ENCODE measurements around the gene CRYBB3. TPM values are rescaled to one million over a fixed set of nuclear protein-coding genes. Genes with fewer than 3 reads are reported as not detected.
A peak's percentile ranks its signal among the peaks of the same experiment; 100 is the strongest.

Gene CRYBB3
- total RNA-seq, result 0.27 to 0.54 TPM (median 0.31 TPM) in 3 replicates

DNA sequence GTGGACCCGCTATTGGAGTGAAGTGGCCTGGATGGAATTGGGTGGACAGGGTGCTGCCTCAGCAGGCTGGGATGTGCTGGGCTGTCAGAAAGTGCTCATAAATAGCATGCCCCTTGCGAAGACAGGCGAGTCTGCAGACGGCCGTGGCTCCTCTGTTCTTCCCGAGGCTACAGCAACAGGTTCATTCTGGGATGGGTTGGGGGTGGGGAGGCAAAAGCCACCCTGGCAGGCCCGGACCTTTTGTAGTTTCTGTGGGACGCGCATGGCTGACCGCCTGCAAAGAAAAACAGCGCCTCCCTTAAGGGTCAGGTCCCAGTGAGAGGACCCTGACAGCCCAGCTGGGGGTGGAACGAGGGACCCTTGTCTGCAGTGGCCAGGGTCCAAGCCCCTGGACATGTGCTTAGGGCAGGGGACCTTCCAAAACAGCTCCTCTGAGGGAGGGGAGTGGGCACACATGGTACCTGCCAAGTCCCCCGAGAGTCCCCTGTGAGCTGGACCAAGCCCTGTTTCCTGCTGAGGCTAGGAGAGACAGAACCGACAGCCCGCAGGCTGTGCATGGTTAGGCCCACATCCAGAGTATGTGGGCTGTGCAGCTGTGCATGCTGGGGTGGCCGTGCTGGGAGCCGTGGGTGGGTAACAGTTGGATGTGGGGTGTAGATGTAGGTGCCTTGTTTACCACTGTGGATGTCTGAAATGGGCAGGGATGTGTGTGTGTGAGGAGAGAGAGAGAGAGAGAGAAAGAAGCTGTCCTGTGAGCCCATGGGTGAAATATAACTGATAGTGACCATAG, at the start of gene CRYBB3:
CRYBB3 (plus strand) TSS at position 128 of the 790 bp plus-strand sequence. CDS start 1,539 bp downstream, outside the sequence.
- H3K4me3 Mint-ChIP-seq, result no peak within 1 kb of the TSS
- H3K36me3 Mint-ChIP-seq, result no peaks in the 10 kb centered on the region
- no peaks in the 10 kb centered on the region for H3K9me3 Mint-ChIP-seq
- no peak within 1 kb of the TSS for H3K27ac Mint-ChIP-seq
- DNase-seq (ENCODE audit: low spot score in 2 of 2, unreplicated experiment in 2 of 2), result no peak
- no peaks in the 10 kb centered on the region for H3K4me1 Mint-ChIP-seq
- TF ChIP-seq, protein P1, sequence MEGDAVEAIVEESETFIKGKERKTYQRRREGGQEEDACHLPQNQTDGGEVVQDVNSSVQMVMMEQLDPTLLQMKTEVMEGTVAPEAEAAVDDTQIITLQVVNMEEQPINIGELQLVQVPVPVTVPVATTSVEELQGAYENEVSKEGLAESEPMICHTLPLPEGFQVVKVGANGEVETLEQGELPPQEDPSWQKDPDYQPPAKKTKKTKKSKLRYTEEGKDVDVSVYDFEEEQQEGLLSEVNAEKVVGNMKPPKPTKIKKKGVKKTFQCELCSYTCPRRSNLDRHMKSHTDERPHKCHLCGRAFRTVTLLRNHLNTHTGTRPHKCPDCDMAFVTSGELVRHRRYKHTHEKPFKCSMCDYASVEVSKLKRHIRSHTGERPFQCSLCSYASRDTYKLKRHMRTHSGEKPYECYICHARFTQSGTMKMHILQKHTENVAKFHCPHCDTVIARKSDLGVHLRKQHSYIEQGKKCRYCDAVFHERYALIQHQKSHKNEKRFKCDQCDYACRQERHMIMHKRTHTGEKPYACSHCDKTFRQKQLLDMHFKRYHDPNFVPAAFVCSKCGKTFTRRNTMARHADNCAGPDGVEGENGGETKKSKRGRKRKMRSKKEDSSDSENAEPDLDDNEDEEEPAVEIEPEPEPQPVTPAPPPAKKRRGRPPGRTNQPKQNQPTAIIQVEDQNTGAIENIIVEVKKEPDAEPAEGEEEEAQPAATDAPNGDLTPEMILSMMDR (IDR thresholded peaks at IDR 0.05; ENCODE audit: unreplicated experiment), result no peak
- H3K27me3 Mint-ChIP-seq (ENCODE audit: low read depth), result no peaks in the 10 kb centered on the region

DNA sequence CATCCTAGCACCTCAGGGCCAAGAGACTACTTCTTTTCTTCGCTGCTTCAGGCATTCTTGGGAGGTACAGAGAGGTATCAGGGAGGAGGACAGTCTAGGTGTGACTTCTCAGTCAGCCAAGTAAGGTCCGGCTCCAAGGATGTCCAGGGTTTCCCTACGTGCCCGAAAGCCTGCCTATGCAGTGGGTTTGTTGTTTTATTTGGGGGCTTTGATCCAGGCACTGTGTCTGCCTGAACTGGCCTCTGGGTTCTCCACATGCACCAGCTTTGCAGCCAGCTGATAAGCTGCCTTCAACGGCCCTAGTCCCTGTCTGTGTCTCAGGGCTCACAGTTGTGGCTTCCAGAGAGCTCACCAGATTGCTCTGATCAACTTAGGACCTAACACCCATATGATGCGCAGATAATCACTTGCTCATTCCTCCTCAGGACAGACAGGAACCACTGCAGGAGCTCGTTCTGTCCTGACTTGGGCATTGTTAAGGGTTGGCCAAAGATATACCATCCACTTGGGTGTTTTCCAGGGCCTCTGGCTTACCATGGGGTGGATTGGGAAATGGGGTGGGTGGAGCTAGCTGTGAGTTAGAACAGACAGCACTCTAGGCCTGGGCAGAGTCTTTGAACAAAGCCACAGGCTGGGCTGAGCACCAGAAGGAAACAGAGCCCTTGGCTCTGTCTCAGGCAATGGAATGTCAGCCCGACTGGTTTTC, 45.5 kb upstream of the CRYBB3 start:
- H3K27ac Mint-ChIP-seq, result peak overlapping the region; percentile 62

DNA sequence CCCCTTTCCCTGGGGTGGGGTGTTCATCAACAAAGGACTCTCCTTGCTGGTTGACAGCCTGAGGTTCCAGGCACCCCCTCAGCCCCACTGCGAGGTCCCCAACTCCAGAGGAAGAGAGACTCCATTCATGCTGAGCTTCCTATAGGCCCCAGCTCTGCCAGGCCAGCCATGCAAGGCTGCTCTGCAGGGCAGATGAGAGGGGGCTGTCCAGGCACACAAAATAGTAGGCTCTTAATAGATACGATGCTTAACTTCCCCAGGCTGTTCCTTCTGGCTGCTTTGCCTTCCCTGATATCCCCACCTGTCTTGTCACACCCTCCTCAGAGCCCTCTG, 45.0 kb upstream of the CRYBB3 start:
- H3K27me3 Mint-ChIP-seq (ENCODE audit: low read depth), result no peaks in the 10 kb centered on the region
- no peaks in the 10 kb centered on the region for H3K36me3 Mint-ChIP-seq
- H3K27ac Mint-ChIP-seq, result peak overlapping the region; percentile 62
- no peak overlapping the region for H3K4me3 Mint-ChIP-seq
- TF ChIP-seq, protein P1 (IDR thresholded peaks at IDR 0.05; ENCODE audit: unreplicated experiment), result no peak
- no peaks in the 10 kb centered on the region for H3K9me3 Mint-ChIP-seq
- no peaks in the 10 kb centered on the region for H3K4me1 Mint-ChIP-seq
- DNase-seq (ENCODE audit: low spot score in 2 of 2, unreplicated experiment in 2 of 2), result no peak

More for the DNA sequence above, 45.5 kb upstream of the CRYBB3 start:
- TF ChIP-seq, protein P1 (IDR thresholded peaks at IDR 0.05; ENCODE audit: unreplicated experiment), result no peak
- no peak for DNase-seq (ENCODE audit: low spot score in 2 of 2, unreplicated experiment in 2 of 2)
- Mint-ChIP-seq H3K9me3 (no peaks in the 10 kb centered on the region), H3K27me3 (ENCODE audit: low read depth) (no peaks in the 10 kb centered on the region), H3K36me3 (no peaks in the 10 kb centered on the region), H3K4me1 (no peaks in the 10 kb centered on the region), H3K4me3 (no peak overlapping the region)

DNA sequence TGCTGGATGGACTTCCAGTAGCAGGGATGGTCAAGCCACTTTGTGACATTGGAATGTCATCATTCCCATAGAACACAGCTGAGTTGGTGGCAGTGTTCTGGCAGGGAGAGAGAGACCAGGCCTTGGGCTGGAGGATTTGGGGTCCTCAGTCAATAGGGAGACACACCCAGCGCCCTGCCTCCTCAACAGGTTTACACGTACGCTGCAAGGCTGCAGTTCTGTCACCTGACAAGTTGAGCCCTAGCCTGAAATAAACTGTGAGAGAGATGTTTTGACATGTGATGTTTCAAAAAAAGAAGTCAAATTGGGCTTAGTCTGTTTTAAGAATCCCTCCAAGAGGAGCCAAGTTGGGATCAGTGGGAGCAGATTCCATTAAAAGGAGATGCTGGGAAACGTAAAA, 42.9 kb upstream of the CRYBB3 start:
- H3K4me3 Mint-ChIP-seq, result no peak overlapping the region
- no peaks in the 10 kb centered on the region for H3K4me1 Mint-ChIP-seq
- no peak for DNase-seq (ENCODE audit: low spot score in 2 of 2, unreplicated experiment in 2 of 2)
- no peaks in the 10 kb centered on the region for H3K9me3 Mint-ChIP-seq
- TF ChIP-seq, protein P1 (IDR thresholded peaks at IDR 0.05; ENCODE audit: unreplicated experiment), result no peak
- no peaks in the 10 kb centered on the region for H3K36me3 Mint-ChIP-seq
- no peak overlapping the region for H3K27ac Mint-ChIP-seq
- H3K27me3 Mint-ChIP-seq (ENCODE audit: low read depth), result no peaks in the 10 kb centered on the region

- Mint-ChIP-seq H3K4me3 (no peak overlapping the region), H3K36me3 (no peaks in the 10 kb centered on the region), H3K27me3 (ENCODE audit: low read depth) (no peaks in the 10 kb centered on the region), H3K27ac (no peak overlapping the region), H3K9me3 (no peaks in the 10 kb centered on the region), H3K4me1 (no peaks in the 10 kb centered on the region)
- DNase-seq (ENCODE audit: low spot score in 2 of 2, unreplicated experiment in 2 of 2), result no peak
- TF ChIP-seq, protein P1 (IDR thresholded peaks at IDR 0.05; ENCODE audit: unreplicated experiment), result no peak
These were observed 40.6 kb upstream of the CRYBB3 start for GRCh38 chr22:25159028-25159427.

Measured in mesothelial cell of epicardium (in vitro differentiated cells).